ENCODE data around the gene PACS1. TPM values are rescaled to one million over a fixed set of nuclear protein-coding genes. Genes with fewer than 3 reads are reported as not detected.

PACS1 gene
- total RNA-seq, 1 experiment from 2014 or later: 41.1 TPM

DNA sequence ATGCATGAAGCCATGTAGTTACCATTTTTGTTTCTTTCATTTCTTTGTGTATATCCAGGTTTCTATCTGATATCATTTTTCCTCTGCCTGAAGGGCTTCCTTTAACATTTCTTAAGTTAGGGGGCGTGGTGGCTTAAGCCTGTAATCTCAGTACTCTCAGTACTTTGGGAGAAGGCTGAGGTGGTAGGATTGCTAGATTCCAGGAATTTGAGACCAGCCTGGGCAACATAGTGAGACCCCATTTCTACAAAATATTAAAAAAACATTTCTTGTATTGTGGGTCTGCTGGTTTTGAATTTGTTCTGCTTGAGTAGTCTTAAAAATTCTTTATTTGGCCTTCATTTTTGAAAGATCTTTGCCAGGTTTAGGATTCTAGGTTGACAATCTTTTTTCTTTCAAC, 5.5 kb upstream of the PACS1 start:
- H3K27ac ChIP-seq (ENCODE audit: low read depth, low read length): no peak overlapping the region
- H3K9me3 ChIP-seq (ENCODE audit: control insufficient read depth in 1 of 2, insufficient read depth in 1 of 2, low read depth in 1 of 2, low read length in 2 of 2): no peaks in the 10 kb centered on the region
- no peaks in the 10 kb centered on the region for H3K9me2 ChIP-seq (ENCODE audit: insufficient read depth)
- TF ChIP-seq EGR1 (IDR thresholded peaks at IDR 0.05; ENCODE audit: low read depth) (no peak), FOSL1 (IDR thresholded peaks at IDR 0.05; ENCODE audit: low read depth) (no peak), CEBPB (IDR thresholded peaks at IDR 0.05; ENCODE audit: low read depth) (no peak), SP1 (IDR thresholded peaks at IDR 0.05; ENCODE audit: low read depth) (no peak), TCF7L2 (IDR thresholded peaks at IDR 0.05; ENCODE audit: borderline replicate concordance, extremely low read depth, insufficient read depth, insufficient read length) (no peak), EZH2 (IDR thresholded peaks at IDR 0.05) (no peak), CTCF (IDR thresholded peaks at IDR 0.05 in 2 of 3, conservative IDR thresholded peaks at IDR 0.05 in 1 of 3; ENCODE audit: borderline replicate concordance in 1 of 3, insufficient read depth in 1 of 3, low read depth in 2 of 3, low read length in 2 of 3) (no peak), SRF (IDR thresholded peaks at IDR 0.05; ENCODE audit: low read depth) (no peak), YY1 (IDR thresholded peaks at IDR 0.05; ENCODE audit: extremely low read depth, insufficient replicate concordance, low read depth, low read length) (no peak), RAD21 (IDR thresholded peaks at IDR 0.05; ENCODE audit: low read depth) (no peak), ELF1 (IDR thresholded peaks at IDR 0.05; ENCODE audit: borderline replicate concordance, low read depth) (no peak), JUND (IDR thresholded peaks at IDR 0.05) (no peak), CBX3 (IDR thresholded peaks at IDR 0.05; ENCODE audit: low read depth) (no peak), ZNF274 (IDR thresholded peaks at IDR 0.05; ENCODE audit: low read depth, low read length) (no peak)
- TF ChIP-seq, protein P1, sequence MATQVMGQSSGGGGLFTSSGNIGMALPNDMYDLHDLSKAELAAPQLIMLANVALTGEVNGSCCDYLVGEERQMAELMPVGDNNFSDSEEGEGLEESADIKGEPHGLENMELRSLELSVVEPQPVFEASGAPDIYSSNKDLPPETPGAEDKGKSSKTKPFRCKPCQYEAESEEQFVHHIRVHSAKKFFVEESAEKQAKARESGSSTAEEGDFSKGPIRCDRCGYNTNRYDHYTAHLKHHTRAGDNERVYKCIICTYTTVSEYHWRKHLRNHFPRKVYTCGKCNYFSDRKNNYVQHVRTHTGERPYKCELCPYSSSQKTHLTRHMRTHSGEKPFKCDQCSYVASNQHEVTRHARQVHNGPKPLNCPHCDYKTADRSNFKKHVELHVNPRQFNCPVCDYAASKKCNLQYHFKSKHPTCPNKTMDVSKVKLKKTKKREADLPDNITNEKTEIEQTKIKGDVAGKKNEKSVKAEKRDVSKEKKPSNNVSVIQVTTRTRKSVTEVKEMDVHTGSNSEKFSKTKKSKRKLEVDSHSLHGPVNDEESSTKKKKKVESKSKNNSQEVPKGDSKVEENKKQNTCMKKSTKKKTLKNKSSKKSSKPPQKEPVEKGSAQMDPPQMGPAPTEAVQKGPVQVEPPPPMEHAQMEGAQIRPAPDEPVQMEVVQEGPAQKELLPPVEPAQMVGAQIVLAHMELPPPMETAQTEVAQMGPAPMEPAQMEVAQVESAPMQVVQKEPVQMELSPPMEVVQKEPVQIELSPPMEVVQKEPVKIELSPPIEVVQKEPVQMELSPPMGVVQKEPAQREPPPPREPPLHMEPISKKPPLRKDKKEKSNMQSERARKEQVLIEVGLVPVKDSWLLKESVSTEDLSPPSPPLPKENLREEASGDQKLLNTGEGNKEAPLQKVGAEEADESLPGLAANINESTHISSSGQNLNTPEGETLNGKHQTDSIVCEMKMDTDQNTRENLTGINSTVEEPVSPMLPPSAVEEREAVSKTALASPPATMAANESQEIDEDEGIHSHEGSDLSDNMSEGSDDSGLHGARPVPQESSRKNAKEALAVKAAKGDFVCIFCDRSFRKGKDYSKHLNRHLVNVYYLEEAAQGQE (IDR thresholded peaks at IDR 0.05; ENCODE audit: low read depth): no peak
- TF ChIP-seq, protein P2, sequence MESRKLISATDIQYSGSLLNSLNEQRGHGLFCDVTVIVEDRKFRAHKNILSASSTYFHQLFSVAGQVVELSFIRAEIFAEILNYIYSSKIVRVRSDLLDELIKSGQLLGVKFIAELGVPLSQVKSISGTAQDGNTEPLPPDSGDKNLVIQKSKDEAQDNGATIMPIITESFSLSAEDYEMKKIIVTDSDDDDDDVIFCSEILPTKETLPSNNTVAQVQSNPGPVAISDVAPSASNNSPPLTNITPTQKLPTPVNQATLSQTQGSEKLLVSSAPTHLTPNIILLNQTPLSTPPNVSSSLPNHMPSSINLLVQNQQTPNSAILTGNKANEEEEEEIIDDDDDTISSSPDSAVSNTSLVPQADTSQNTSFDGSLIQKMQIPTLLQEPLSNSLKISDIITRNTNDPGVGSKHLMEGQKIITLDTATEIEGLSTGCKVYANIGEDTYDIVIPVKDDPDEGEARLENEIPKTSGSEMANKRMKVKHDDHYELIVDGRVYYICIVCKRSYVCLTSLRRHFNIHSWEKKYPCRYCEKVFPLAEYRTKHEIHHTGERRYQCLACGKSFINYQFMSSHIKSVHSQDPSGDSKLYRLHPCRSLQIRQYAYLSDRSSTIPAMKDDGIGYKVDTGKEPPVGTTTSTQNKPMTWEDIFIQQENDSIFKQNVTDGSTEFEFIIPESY (IDR thresholded peaks at IDR 0.05; ENCODE audit: extremely low read depth, insufficient replicate concordance, low read length): no peak
- ATAC-seq: no peak
- peaks cover 5% of the 10 kb centered on the region; the same call in 1 of the 2 replicates for H4K20me1 ChIP-seq (ENCODE audit: insufficient read depth)
- no peak overlapping the region for H3K4me2 ChIP-seq (ENCODE audit: low read length)
- H3K27me3 ChIP-seq (ENCODE audit: insufficient read depth, low read length): no peaks in the 10 kb centered on the region
- RAD21 ChIA-PET (ENCODE audit: low non-redundant PET in 1 of 2, low total read pairs in 2 of 2, uncharacterized antibody in 2 of 2, unreplicated experiment in 2 of 2): no interaction called here
- H3K9ac ChIP-seq (ENCODE audit: low read length): no peak overlapping the region
- H3K4me1 ChIP-seq (ENCODE audit: control insufficient read depth in 1 of 2, insufficient read depth in 2 of 2, low read length in 2 of 2): peaks cover 4 to 7% of the 10 kb centered on the region in 2 experiments
- H3K36me3 ChIP-seq (ENCODE audit: control insufficient read depth in 1 of 2, insufficient read depth in 2 of 2, low read length in 2 of 2): peaks cover 69 to 80% of the 10 kb centered on the region in 2 experiments
- POLR2A ChIA-PET: no interaction called here
- H3K79me2 ChIP-seq (ENCODE audit: insufficient read depth, low read length): peaks cover 49% of the 10 kb centered on the region
- intact Hi-C loops (cut with micrococcal nuclease): no loop called here
- CTCF ChIA-PET: no interaction called here
- BruUV-seq (replicated peaks): no TSS peak
- H3K4me3 ChIP-seq (replicated peaks in 1 of 2; ENCODE audit: low read depth in 1 of 2, low read length in 2 of 2): no peak overlapping the region
- H2AFZ ChIP-seq (ENCODE audit: low read depth, low read length, poor library complexity, severe bottlenecking): no peak overlapping the region
- DNase-seq (ENCODE audit: low read depth, low spot score): no peak

Data from HCT116 (cell line).